Osteocyte (in vitro differentiated cells): ENCODE results near the gene UBALD2. TPM values are rescaled to one million over a fixed set of nuclear protein-coding genes. Genes with fewer than 3 reads are reported as not detected.

Experiments used
- DNase-seq: peaks from one replicate; pipeline ENCODE4 v3.0.0; 2021; ENCODE audit warnings: mixed read lengths; ENCODE audit not compliant: unreplicated experiment; ENCODE audit errors: extremely low spot score
- H3K27ac Mint-ChIP-seq: one replicate; pipeline ENCODE4 v1.8.0; 2021; ENCODE audit warnings: mild to moderate bottlenecking, mixed read lengths; ENCODE audit not compliant: unreplicated experiment
- H3K27me3 Mint-ChIP-seq: one replicate; pipeline ENCODE4 v1.8.0; 2021; ENCODE audit warnings: mixed read lengths; ENCODE audit not compliant: unreplicated experiment
- H3K36me3 Mint-ChIP-seq: one replicate; pipeline ENCODE4 v1.8.0; 2021; ENCODE audit warnings: mixed read lengths; ENCODE audit not compliant: unreplicated experiment
- H3K4me1 Mint-ChIP-seq: one replicate; pipeline ENCODE4 v1.8.0; 2021; ENCODE audit warnings: mixed read lengths; ENCODE audit not compliant: unreplicated experiment
- H3K4me3 Mint-ChIP-seq: one replicate; pipeline ENCODE4 v1.8.0; 2021; ENCODE audit warnings: mild to moderate bottlenecking, moderate library complexity, mixed read lengths; ENCODE audit not compliant: unreplicated experiment
- H3K9me3 Mint-ChIP-seq: one replicate; pipeline ENCODE4 v1.8.0; 2021; ENCODE audit warnings: mixed read lengths; ENCODE audit not compliant: unreplicated experiment
- total RNA-seq: library from RNA; stranded (reverse); gene quantifications from 2 replicates; pipeline ENCODE4 v1.2.1, GENCODE V29; 2021
- TF ChIP-seq, protein P1 (sequence below): fragments of 200-600 bp; sonication (generic); IDR thresholded peaks from 2 replicates; pipeline ENCODE4 v1.5.0; 2021; ENCODE audit warnings: antibody characterized with exemption, mild to moderate bottlenecking, moderate library complexity

Gene UBALD2
- total RNA-seq, 1 donor from 2014 or later = 32.2 TPM

DNA sequence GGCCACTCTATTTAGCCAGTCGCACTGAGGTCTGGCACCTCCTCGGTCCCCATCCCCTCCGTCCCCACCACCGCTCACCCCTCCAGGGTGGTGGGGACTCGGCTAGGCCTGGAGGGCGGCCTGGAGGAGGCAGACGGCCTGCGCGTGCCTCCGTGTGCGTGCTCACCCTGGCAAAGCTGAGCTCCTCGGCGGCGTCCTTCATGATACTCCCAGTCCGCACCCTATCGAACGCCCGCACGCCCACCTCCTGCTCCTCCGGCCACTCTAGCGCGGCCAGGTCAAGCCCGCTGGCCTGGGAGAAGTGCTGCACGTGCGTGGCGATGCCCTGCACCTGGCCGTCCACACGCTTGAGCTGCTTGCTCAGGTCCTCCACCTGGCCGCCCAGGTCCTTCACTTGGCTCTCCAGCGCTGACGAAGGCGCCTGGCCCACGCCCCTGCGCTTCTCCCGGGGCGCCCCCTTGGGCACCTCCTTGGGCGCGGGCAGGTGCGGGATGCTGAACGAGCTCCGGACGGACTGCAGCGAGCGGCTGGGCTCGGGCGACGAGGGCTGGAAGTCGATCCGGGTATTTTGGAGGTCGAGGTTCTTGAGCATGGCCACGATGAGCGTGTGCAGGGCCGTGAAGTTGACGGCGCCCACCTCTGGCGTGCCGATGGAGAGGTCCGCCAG is 42.3 kb downstream of the UBALD2 start:
- Mint-ChIP-seq H3K4me3 (no peak overlapping the region), H3K27me3 (no peaks in the 10 kb centered on the region), H3K9me3 (no peaks in the 10 kb centered on the region), H3K4me1 (peaks cover 3% of the 10 kb centered on the region), H3K36me3 (peaks cover 20% of the 10 kb centered on the region), H3K27ac (no peak overlapping the region)
- DNase-seq = no peak
- TF ChIP-seq, protein P1, sequence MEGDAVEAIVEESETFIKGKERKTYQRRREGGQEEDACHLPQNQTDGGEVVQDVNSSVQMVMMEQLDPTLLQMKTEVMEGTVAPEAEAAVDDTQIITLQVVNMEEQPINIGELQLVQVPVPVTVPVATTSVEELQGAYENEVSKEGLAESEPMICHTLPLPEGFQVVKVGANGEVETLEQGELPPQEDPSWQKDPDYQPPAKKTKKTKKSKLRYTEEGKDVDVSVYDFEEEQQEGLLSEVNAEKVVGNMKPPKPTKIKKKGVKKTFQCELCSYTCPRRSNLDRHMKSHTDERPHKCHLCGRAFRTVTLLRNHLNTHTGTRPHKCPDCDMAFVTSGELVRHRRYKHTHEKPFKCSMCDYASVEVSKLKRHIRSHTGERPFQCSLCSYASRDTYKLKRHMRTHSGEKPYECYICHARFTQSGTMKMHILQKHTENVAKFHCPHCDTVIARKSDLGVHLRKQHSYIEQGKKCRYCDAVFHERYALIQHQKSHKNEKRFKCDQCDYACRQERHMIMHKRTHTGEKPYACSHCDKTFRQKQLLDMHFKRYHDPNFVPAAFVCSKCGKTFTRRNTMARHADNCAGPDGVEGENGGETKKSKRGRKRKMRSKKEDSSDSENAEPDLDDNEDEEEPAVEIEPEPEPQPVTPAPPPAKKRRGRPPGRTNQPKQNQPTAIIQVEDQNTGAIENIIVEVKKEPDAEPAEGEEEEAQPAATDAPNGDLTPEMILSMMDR = no peak

DNA sequence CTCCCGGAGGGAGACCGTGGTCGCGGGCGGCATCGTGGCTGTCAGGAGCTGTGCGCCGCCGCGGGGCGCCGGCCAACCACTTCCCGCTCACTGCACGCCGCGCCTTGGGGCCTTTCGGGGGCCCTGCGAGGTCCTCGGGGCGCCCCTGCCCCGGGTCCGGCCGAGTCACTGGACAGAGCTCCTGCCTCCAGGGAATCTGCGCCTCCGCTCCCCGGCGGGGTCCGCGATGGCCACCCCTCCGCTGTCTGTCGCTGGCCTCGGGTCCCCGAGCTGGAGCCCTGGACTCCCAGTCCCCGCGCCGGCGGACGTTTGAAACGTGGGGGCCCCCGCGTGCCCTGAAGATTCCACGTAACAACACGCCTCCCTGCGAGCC is 42.8 kb downstream of the UBALD2 start, which contains the start of gene QRICH2:
QRICH2 (minus strand) TSS at position 311 of the 373 bp plus-strand sequence; CDS start at position 33, 278 bp downstream.
- Mint-ChIP-seq H3K36me3 (peaks cover 24% of the 10 kb centered on the region), H3K27ac (no peak within 1 kb of the TSS), H3K4me3 (no peak within 1 kb of the TSS), H3K27me3 (no peaks in the 10 kb centered on the region), H3K4me1 (peaks cover 3% of the 10 kb centered on the region), H3K9me3 (no peaks in the 10 kb centered on the region)
- TF ChIP-seq, protein P1 = no peak
- DNase-seq = peak; percentile 85

DNA sequence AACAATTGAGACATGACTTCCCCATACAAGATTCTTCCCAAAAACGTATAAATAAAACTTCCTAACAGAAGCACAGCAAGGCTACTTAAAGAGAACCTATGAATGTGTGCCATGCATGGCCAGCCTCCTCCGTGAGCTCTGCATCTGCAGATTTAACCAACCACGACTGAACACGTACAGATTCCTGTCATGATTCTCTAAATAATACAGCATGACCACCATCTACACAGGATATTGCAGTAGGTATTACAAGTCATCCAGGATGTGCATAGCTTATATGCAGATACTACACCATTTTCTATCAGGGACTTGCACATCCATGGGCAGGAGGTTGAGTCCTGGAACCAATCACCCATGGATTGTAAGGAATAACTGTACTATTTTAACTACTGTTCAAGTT is 44.3 kb downstream of the UBALD2 start:
- TF ChIP-seq, protein P1 = no peak
- Mint-ChIP-seq H3K4me3 (no peak overlapping the region), H3K4me1 (peaks cover 1% of the 10 kb centered on the region), H3K27ac (no peak overlapping the region), H3K27me3 (no peaks in the 10 kb centered on the region), H3K9me3 (no peaks in the 10 kb centered on the region), H3K36me3 (peaks cover 28% of the 10 kb centered on the region)
- DNase-seq = no peak

DNA sequence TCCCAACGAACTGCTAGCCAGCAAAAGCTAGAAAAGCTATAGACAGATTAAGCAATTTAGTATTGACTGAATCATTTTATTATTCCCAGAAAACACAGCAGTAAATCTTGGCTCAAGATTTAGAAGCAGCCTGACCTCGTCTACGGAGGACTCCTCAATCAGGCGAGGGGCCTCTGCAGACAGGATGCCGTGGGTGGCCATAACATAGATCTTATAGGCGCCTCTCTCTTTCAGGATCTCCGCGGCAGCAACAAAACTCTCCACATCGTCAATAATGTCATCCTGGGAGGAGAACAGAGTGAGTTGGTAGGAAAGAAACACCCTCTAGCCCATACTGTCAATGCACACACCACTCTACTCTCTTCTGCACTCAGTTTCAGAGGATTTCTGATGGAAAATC is 47.6 kb downstream of the UBALD2 start:
- DNase-seq = no peak
- Mint-ChIP-seq H3K27me3 (no peaks in the 10 kb centered on the region), H3K4me1 (no peaks in the 10 kb centered on the region), H3K9me3 (no peaks in the 10 kb centered on the region), H3K4me3 (no peak overlapping the region), H3K27ac (no peak overlapping the region), H3K36me3 (peaks cover 37% of the 10 kb centered on the region)
- TF ChIP-seq, protein P1 = no peak

DNA sequence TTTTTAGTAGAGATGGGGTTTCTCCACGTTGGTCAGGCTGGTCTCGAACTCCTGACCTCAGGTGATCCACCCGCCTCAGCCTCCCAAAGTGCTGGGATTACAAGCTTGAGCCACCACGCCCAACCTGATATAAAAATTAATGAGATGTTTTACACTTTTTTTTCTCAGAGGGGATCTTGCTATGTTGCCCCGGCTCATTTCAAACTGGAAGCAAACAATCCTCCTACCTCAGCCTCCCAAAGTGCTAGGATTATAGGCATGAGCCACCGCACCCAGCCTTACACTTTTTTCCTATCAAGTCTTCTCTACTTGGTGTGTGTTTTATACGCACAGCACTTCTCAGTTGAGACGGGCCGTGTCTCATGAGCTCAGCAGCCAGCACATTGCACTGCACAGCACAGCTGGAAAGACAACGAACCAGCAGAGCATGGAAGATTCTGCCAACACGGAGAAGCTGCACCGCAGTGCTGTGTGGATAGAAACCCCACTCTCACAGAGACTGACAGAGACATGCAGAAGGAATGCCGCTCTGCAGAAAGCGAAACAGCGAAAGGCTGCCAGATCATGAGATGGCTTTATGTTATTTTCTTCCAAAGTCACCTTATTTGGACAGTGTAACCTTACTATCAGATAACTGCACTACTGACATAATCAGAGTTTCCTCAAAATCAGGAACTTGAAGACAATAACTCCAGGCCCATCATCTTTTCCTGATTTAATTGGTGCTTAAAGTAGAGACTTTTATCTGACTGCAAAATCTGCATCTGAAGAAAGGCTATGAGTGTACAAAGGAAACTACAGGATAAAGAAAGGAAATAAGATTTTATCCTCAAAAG is 49.5 kb downstream of the UBALD2 start:
- H3K9me3 Mint-ChIP-seq = no peaks in the 10 kb centered on the region
- no peaks in the 10 kb centered on the region for H3K4me1 Mint-ChIP-seq
- H3K36me3 Mint-ChIP-seq = peaks cover 31% of the 10 kb centered on the region
- no peaks in the 10 kb centered on the region for H3K27me3 Mint-ChIP-seq
- no peak overlapping the region for H3K4me3 Mint-ChIP-seq
- TF ChIP-seq, protein P1 = no peak
- H3K27ac Mint-ChIP-seq = no peak overlapping the region
- no peak for DNase-seq
